GM12874 (cell line): ENCODE data around the gene PRKCQ.

Experiments
- TF ChIP-seq, protein P1 (sequence below): IDR thresholded peaks from 2 replicates; pipeline ENCODE4 v1.5.1; 2011; ENCODE audit warnings: low read depth, mild to moderate bottlenecking, control low read depth, low read length, moderate library complexity; ENCODE audit not compliant: insufficient read depth

The PRKCQ gene

DNA sequence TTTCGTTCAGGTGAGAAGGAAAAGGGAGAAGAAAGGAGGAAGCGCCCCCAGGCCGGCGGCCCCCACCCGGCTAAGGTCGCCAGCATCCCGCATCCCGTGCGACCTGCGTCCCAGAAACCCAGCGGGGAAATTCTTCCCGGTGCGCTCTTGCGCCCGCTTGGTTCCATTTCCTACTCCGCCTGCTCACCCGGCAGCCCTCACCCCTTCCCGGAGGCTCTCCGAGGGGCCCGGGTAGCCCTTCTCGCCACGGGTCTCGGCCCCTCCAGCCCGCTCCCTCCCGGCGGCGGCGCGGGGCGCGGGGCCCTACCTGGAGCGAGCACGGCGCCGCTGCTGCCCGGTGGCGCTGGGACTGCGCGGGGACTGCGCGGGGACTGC is at the start of gene PRKCQ:
Gene PRKCQ, minus strand, starts transcription at position 373 of the 375 bp plus-strand sequence. CDS start 65,141 bp downstream, outside the sequence.
- TF ChIP-seq, protein P1, sequence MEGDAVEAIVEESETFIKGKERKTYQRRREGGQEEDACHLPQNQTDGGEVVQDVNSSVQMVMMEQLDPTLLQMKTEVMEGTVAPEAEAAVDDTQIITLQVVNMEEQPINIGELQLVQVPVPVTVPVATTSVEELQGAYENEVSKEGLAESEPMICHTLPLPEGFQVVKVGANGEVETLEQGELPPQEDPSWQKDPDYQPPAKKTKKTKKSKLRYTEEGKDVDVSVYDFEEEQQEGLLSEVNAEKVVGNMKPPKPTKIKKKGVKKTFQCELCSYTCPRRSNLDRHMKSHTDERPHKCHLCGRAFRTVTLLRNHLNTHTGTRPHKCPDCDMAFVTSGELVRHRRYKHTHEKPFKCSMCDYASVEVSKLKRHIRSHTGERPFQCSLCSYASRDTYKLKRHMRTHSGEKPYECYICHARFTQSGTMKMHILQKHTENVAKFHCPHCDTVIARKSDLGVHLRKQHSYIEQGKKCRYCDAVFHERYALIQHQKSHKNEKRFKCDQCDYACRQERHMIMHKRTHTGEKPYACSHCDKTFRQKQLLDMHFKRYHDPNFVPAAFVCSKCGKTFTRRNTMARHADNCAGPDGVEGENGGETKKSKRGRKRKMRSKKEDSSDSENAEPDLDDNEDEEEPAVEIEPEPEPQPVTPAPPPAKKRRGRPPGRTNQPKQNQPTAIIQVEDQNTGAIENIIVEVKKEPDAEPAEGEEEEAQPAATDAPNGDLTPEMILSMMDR = no peak

DNA sequence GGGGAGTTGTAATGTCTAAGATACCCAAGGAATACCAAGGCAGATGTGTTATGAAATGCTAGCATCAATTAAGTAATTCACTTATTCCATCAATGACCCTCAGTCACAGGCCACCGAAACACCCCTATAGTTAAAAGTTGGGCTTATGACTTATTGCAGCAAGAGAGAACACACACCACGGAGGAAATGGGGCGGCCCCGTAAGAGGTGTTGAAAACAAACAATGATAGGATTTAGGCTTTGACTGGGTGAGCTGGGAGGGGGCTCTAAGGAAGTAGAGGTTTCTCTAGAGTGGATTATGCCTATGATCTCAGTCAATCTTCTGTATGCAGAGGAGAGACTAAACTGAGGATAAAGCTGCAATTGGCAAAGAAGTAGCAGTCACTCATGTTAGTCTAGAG is 45.4 kb upstream of the PRKCQ start:
- TF ChIP-seq, protein P1 = no peak

DNA sequence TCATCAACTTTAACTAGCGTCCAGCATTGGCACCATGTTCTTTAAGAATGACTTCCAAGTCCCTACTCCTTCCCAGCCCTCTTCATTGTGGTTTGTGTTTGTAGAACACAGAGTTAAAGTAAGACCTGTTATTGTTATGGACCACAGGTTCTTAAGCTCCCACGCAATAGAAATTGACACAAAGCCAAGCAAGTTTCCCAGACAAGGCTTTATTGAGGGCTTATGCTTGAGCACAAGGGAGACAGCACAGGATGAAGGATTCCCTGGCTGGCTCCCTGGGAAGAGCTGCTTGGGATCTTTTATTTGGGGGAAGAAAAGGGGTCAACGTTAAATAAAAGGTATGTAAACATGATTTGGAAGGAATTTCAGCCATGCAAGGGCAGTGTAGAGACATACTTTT is 44.3 kb upstream of the PRKCQ start:
- TF ChIP-seq, protein P1 = no peak

DNA sequence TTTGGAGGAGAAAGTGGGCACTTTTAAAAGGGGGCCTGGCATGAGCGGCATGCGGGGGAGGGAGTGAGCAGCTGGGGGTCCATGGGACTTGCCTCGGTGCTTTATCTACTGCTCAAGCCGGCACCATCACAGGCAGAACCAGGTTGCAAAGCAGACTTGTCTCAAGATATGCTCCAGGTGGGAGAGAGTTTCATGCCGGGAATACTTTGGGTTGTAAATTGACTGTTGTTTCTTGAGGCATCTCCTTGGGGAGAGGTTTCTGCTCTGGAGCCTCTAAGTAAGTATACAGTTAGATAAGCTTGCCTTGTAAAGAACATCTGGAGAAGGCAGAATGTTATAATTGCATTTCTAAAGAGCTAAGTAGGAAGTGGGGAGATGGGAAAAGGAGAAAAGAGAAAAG is 42.8 kb upstream of the PRKCQ start:
- TF ChIP-seq, protein P1 = no peak

DNA sequence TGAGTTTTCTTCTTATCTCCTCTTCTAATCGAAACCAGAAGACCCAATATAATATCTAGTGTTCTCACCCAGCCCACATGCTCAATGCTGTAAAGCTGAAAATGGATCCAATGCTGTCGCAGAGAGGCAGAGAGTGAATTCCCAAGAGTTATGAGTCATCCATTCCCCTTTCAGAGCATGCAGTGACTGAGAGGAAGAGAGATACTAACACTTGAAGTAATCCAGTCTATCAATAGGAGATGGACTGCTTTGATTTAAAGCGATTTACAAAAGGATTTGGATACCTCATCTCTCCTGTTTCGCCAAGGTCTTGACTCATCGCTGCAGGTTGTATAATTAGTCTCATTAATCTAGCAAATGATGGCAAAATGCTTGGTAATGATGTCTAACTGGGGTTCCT is 41.5 kb upstream of the PRKCQ start:
- TF ChIP-seq, protein P1 = no peak

DNA sequence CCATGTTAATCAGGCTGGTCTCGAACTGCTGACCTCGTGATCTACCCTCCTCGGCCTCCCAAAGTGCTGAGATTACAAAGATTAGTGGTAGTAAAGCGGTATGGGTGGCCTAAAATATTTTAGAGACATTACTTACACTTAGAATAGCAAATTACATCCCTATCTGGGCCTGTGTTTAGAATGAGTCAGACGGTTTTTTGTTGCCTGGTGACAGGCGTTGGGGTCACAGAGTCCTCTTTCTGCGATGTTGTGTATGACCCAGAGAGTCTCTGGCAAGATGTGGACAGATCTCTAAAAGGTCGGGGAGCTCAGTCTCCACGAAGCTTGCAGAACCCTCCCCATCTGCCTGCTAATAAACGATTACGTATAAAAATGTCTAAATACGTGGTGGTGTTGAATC is 39.6 kb upstream of the PRKCQ start:
- TF ChIP-seq, protein P1 = no peak

DNA sequence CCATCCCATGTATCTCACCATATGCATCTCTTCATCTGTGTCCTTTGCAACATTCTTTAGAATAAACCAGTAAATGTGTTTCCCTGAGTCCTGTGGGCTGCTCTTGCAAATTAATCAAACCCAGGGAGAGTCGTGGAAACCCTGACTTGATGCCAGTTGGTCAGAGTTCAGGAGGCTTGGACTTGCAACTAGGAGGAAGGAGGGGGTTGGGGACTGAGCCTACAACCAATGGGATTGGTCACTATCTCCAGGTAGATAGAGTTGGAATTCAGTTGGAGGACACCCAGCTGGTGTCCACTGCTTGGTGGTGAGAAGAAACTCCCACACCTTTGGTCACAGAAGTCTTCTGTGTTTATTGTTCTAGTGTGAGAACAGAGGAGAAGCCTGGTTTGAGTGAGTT is 38.3 kb upstream of the PRKCQ start:
- TF ChIP-seq, protein P1 = no peak

DNA sequence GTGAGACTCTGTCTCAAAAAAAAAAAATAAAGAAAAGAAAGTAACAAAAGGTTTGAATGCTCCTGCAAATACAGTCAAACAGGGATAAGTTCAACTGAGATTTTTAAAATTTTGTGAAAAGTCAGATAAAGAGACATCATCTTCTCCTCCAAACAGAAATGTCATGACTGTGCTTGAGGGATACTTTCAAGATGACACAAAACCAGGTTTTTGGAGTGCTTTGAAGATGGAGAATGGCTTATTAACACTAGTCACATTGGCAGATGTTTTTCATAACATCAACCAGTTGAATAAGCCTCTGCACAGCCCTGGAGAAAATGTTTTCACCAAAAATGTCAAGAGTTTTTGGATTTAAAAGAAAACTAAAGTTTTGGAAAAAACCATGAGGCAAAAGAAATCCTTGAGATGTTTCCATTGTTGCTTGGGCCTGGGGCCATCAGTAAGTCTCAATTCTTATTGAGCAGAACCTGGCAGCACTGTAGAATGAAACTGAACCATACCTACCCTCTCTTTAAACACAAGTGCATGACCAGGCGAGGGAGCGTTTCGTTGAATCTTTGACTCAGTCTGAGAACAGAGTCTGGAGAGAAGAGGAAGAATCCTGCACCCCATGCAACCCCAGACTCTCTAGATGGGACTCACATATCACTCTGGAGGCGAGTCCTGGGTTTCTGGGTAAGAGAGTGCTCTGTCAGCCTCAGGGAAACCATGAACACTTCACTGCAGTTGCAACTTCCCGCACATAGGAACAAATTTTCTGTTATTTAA is 37.4 kb upstream of the PRKCQ start:
- TF ChIP-seq, protein P1 = no peak
